Stimulated activated CD4-positive, alpha-beta T cell treated with anti-CD3 and anti-CD28 coated beads, Interleukin-1b, Interleukin-23, amount 100 ng/mL, for 1 hour (primary cell): ENCODE measurements around the gene PUDP.
"Not testable (repeated sequence)": the region's sequence is repeated elsewhere in the genome, so short reads cannot be mapped to it uniquely, and the experiment has no call there.

Experiments
- DNase-seq, 2 donors: peaks; one replicate each; pipeline ENCODE4 v3.0.0-alpha.2; 2020; ENCODE audit warnings: low read depth in 2 of 2

Gene PUDP

GRCh38 chrX:7147978-7148854 lies at the start of gene PUDP:
Gene PUDP (minus strand): TSS chrX:7148153. CDS start chrX:7148113, 40 bp downstream.
- DNase-seq = peak; percentile 50 to 62

- no peak for DNase-seq
Measured at GRCh38 chrX:7194606-7195005, 46.7 kb upstream of the PUDP start.

GRCh38 chrX:7192871-7193270 lies 44.9 kb upstream of the PUDP start:
- DNase-seq = no peak

- no peak for DNase-seq
Measured at GRCh38 chrX:7191681-7192110, 43.7 kb upstream of the PUDP start.

GRCh38 chrX:7190157-7190556 lies 42.2 kb upstream of the PUDP start:
- no peak for DNase-seq

GRCh38 chrX:7188672-7189071 lies 40.7 kb upstream of the PUDP start:
- DNase-seq = no peak

- DNase-seq = no peak
Measured at GRCh38 chrX:7184816-7185215, 36.9 kb upstream of the PUDP start.

GRCh38 chrX:7179446-7179845 lies 31.5 kb upstream of the PUDP start:
- DNase-seq = no peak

GRCh38 chrX:7178859-7179258 lies 30.9 kb upstream of the PUDP start:
- DNase-seq = not testable (repeated sequence)

GRCh38 chrX:7170898-7171297 lies 22.9 kb upstream of the PUDP start:
- DNase-seq = no peak

- no peak for DNase-seq
Measured at GRCh38 chrX:7169627-7170026, 21.7 kb upstream of the PUDP start.

GRCh38 chrX:7168371-7168770 lies 20.4 kb upstream of the PUDP start:
- no peak for DNase-seq

GRCh38 chrX:7164174-7164573 lies 16.2 kb upstream of the PUDP start:
- DNase-seq = no peak

- no peak for DNase-seq
Measured at GRCh38 chrX:7163146-7163677, 15.3 kb upstream of the PUDP start.

GRCh38 chrX:7159149-7159861 lies 11.4 kb upstream of the PUDP start:
- DNase-seq = no peak

GRCh38 chrX:7158468-7158990 lies 10.6 kb upstream of the PUDP start:
- no peak for DNase-seq

- no peak for DNase-seq
Measured at GRCh38 chrX:7156879-7157278, 8.9 kb upstream of the PUDP start.

- DNase-seq = no peak
Measured at GRCh38 chrX:7155163-7155562, 7.2 kb upstream of the PUDP start.

- no peak for DNase-seq
Measured at GRCh38 chrX:7154041-7154597, 6.2 kb upstream of the PUDP start.

GRCh38 chrX:7153231-7153630 lies 5.3 kb upstream of the PUDP start:
- no peak for DNase-seq

- DNase-seq = no peak
Measured at GRCh38 chrX:7149411-7149810, 1.5 kb upstream of the PUDP start.

GRCh38 chrX:7147413-7147977 lies 458 bp downstream of the PUDP start, which contains the start of gene STS:
Gene STS (plus strand): TSS chrX:7147712. CDS start chrX:7253200, 105,488 bp downstream.
- DNase-seq = peak in 1 of 2 donors; percentile 1
